ENCODE measurements around the gene EMD. TPM values are rescaled to one million over a fixed set of nuclear protein-coding genes. Genes with fewer than 3 reads are reported as not detected.

EMD gene
- total and polyA plus RNA-seq, 10 of the 15 experiments (the other 5 are each of a cell fraction or from before 2014, with no cell fraction given) = 0.76 to 100 (median 43.2) TPM

DNA sequence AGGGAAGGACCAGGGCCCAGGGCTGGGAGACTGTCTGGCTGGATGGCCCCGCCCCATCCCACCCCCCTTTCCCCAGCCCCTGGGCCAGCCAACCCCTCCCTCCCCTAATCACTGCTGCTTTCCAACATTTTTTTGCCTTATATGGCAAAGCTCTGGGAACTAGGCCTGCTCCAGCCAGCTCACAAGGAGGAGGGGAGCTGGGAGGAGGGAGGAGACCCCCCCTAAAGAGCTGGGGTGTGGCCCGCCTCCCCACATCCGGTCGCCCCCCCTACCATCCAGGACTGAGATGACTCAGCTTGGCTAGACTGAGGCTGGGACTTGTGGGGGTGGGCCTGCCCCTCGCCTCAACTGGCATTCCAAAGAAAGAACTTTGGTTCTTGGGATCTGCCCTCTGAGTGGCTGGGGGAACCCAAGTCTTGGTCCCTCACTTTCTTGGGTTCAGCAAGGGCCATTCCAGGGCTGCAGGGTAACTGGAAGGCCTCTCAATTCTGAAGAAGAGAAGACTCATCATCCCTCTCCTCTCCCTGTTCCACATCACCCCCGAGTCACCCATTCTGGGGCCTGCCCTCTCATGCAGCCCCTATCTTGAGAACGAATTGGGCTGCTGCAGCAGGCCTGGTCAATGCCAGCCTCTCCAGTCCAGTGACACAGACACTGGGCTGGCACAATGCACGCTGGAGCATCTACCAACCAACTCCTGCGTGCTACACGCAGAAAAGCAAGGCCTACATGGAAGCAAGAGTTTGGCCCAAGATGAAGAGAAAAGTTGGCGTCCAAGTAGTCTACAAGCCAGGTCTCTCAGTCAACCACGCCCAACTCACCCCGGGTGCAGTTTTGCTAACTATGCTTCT, 9.4 kb upstream of the EMD start (continued):
- TF ChIP-seq, protein P1, sequence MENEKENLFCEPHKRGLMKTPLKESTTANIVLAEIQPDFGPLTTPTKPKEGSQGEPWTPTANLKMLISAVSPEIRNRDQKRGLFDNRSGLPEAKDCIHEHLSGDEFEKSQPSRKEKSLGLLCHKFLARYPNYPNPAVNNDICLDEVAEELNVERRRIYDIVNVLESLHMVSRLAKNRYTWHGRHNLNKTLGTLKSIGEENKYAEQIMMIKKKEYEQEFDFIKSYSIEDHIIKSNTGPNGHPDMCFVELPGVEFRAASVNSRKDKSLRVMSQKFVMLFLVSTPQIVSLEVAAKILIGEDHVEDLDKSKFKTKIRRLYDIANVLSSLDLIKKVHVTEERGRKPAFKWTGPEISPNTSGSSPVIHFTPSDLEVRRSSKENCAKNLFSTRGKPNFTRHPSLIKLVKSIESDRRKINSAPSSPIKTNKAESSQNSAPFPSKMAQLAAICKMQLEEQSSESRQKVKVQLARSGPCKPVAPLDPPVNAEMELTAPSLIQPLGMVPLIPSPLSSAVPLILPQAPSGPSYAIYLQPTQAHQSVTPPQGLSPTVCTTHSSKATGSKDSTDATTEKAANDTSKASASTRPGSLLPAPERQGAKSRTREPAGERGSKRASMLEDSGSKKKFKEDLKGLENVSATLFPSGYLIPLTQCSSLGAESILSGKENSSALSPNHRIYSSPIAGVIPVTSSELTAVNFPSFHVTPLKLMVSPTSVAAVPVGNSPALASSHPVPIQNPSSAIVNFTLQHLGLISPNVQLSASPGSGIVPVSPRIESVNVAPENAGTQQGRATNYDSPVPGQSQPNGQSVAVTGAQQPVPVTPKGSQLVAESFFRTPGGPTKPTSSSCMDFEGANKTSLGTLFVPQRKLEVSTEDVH (IDR thresholded peaks at IDR 0.05; ENCODE audit: low read depth, partially characterized antibody) = no peak
- no peak for TF ChIP-seq FOS (IDR thresholded peaks at IDR 0.05; ENCODE audit: borderline replicate concordance, extremely low read depth, insufficient read length)
- no peak for TF ChIP-seq NFYB (IDR thresholded peaks at IDR 0.05; ENCODE audit: insufficient read depth, low read depth, low read length)
- TF ChIP-seq, protein P2, sequence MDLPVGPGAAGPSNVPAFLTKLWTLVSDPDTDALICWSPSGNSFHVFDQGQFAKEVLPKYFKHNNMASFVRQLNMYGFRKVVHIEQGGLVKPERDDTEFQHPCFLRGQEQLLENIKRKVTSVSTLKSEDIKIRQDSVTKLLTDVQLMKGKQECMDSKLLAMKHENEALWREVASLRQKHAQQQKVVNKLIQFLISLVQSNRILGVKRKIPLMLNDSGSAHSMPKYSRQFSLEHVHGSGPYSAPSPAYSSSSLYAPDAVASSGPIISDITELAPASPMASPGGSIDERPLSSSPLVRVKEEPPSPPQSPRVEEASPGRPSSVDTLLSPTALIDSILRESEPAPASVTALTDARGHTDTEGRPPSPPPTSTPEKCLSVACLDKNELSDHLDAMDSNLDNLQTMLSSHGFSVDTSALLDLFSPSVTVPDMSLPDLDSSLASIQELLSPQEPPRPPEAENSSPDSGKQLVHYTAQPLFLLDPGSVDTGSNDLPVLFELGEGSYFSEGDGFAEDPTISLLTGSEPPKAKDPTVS (IDR thresholded peaks at IDR 0.05; ENCODE audit: low read depth, low read length) = no peak
- no peak for TF ChIP-seq RELA (IDR thresholded peaks at IDR 0.05; ENCODE audit: borderline replicate concordance, partially characterized antibody)
- TF ChIP-seq, protein P3, sequence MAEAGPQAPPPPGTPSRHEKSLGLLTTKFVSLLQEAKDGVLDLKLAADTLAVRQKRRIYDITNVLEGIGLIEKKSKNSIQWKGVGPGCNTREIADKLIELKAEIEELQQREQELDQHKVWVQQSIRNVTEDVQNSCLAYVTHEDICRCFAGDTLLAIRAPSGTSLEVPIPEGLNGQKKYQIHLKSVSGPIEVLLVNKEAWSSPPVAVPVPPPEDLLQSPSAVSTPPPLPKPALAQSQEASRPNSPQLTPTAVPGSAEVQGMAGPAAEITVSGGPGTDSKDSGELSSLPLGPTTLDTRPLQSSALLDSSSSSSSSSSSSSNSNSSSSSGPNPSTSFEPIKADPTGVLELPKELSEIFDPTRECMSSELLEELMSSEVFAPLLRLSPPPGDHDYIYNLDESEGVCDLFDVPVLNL (IDR thresholded peaks at IDR 0.05; ENCODE audit: low read depth, low read length) = no peak
- TF ChIP-seq HDAC2 (IDR thresholded peaks at IDR 0.05) = no peak
- TF ChIP-seq MEF2A (IDR thresholded peaks at IDR 0.05; ENCODE audit: insufficient read depth, low read depth, low read length) = 0 out of 2 replicates have a peak, but pooled peaks have one; percentile 15
- TF ChIP-seq, protein P4, sequence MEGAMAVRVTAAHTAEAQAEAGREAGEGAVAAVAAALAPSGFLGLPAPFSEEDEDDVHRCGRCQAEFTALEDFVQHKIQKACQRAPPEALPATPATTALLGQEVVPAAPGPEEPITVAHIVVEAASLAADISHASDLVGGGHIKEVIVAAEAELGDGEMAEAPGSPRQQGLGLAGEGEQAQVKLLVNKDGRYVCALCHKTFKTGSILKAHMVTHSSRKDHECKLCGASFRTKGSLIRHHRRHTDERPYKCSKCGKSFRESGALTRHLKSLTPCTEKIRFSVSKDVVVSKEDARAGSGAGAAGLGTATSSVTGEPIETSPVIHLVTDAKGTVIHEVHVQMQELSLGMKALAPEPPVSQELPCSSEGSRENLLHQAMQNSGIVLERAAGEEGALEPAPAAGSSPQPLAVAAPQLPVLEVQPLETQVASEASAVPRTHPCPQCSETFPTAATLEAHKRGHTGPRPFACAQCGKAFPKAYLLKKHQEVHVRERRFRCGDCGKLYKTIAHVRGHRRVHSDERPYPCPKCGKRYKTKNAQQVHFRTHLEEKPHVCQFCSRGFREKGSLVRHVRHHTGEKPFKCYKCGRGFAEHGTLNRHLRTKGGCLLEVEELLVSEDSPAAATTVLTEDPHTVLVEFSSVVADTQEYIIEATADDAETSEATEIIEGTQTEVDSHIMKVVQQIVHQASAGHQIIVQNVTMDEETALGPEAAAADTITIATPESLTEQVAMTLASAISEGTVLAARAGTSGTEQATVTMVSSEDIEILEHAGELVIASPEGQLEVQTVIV (IDR thresholded peaks at IDR 0.05; ENCODE audit: borderline replicate concordance, partially characterized antibody) = no peak
- TF ChIP-seq YY1 (IDR thresholded peaks at IDR 0.05; ENCODE audit: low read depth, low read length) = no peak
- TF ChIP-seq POLR2A (IDR thresholded peaks at IDR 0.05; ENCODE audit: low read depth, low read length) = peak; percentile 11; the same call in 1 of the 2 replicates
- peak; percentile 55 to 95 for TF ChIP-seq SRF (IDR thresholded peaks at IDR 0.05; ENCODE audit: low read depth in 2 of 2, low read length in 2 of 2)
- TF ChIP-seq RCOR1 (conservative IDR thresholded peaks at IDR 0.05; ENCODE audit: low read depth, low read length) = no peak
- TF ChIP-seq POLR2AphosphoS5 (IDR thresholded peaks at IDR 0.05; ENCODE audit: low read length) = no peak; the same call in 1 of the 2 replicates
- TF ChIP-seq CEBPB (IDR thresholded peaks at IDR 0.05; ENCODE audit: borderline replicate concordance in 1 of 2, low read depth in 2 of 2, low read length in 2 of 2) = no peak
- TF ChIP-seq SIX5 (IDR thresholded peaks at IDR 0.05; ENCODE audit: low read depth, low read length, severe bottlenecking) = no peak
- TF ChIP-seq JUND (IDR thresholded peaks at IDR 0.05; ENCODE audit: low read depth, low read length) = peak; percentile 64; the same call in 1 of the 2 replicates
- TF ChIP-seq SREBF2 (IDR thresholded peaks at IDR 0.05; ENCODE audit: low read length) = no peak
- peak in 1 of 2 experiments; percentile 46; a peak in 1 of 4 replicates for TF ChIP-seq IKZF2 (IDR thresholded peaks at IDR 0.05)
- no peak for TF ChIP-seq ASH2L (IDR thresholded peaks at IDR 0.05; ENCODE audit: borderline replicate concordance, low read depth)
